Mesenchymal stem cell (in vitro differentiated cells and primary cell): ENCODE measurements around the gene ZBTB37.
A peak's percentile ranks its signal among the peaks of the same experiment; 100 is the strongest.

Experiments used
- DNase-seq: peaks from one replicate; pipeline ENCODE4 v3.0.0-alpha.2; 2013
- H2AFZ ChIP-seq: one replicate; pipeline ENCODE4 v1.6.1; 2013; ENCODE audit warnings: low read depth, mild to moderate bottlenecking, control low read depth, inconsistent platforms, low read length, moderate library complexity
- H2AK5ac ChIP-seq: 2 replicates; pipeline ENCODE4 v1.6.1; 2013; ENCODE audit warnings: low read length, moderate library complexity, mild to moderate bottlenecking, inconsistent platforms; ENCODE audit not compliant: severe bottlenecking
- H2BK120ac ChIP-seq: one replicate; pipeline ENCODE4 v1.6.1; 2013; ENCODE audit warnings: low read depth, mild to moderate bottlenecking, inconsistent platforms, low read length, moderate library complexity
- H2BK12ac ChIP-seq, 2 experiments: one replicate each; pipeline ENCODE4 v1.6.1; 2013; ENCODE audit warnings: inconsistent platforms in 2 of 2, low read length in 2 of 2, mild to moderate bottlenecking in 2 of 2, moderate library complexity in 2 of 2, control low read depth in 1 of 2
- H2BK15ac ChIP-seq: one replicate; pipeline ENCODE4 v1.6.1; 2013; ENCODE audit warnings: mild to moderate bottlenecking, low read depth, inconsistent platforms; ENCODE audit not compliant: poor library complexity, severe bottlenecking
- H2BK5ac ChIP-seq: 2 replicates; pipeline ENCODE4 v1.6.1; 2013; ENCODE audit warnings: low read depth, mild to moderate bottlenecking, low read length, control low read depth, inconsistent platforms; ENCODE audit not compliant: poor library complexity, severe bottlenecking
- H3K14ac ChIP-seq, 2 experiments: one replicate each; pipeline ENCODE4 v1.6.1; 2013; ENCODE audit warnings: inconsistent platforms in 2 of 2, low read length in 2 of 2, control low read depth in 1 of 2, mild to moderate bottlenecking in 1 of 2, moderate library complexity in 1 of 2
- H3K18ac ChIP-seq, 2 experiments: one replicate each; pipeline ENCODE4 v1.6.1; 2013; ENCODE audit warnings: inconsistent platforms in 2 of 2, low read length in 2 of 2, control low read depth in 1 of 2, low read depth in 1 of 2, mild to moderate bottlenecking in 1 of 2
- H3K23ac ChIP-seq, 2 experiments: one replicate each; pipeline ENCODE4 v1.6.1; 2013; ENCODE audit warnings: inconsistent platforms in 2 of 2, low read length in 2 of 2, mild to moderate bottlenecking in 2 of 2, moderate library complexity in 2 of 2, control low read depth in 1 of 2
- H3K27ac ChIP-seq: 2 replicates; pipeline ENCODE4 v1.5.1; 2013; ENCODE audit warnings: mild to moderate bottlenecking, moderate library complexity, low read length, control low read depth, inconsistent platforms; ENCODE audit not compliant: poor library complexity, severe bottlenecking
- H3K27me3 ChIP-seq, 2 experiments: 2 replicates each; pipeline versions ENCODE4 v1.6.1 to v1.7.0; 2013; ENCODE audit warnings: low read length in 2 of 2, mild to moderate bottlenecking in 2 of 2, moderate library complexity in 2 of 2, control low read depth in 1 of 2, inconsistent platforms in 1 of 2; ENCODE audit not compliant: control insufficient read depth in 1 of 2, insufficient read depth in 1 of 2
- H3K36me3 ChIP-seq, 2 experiments: 2 replicates each; pipeline versions ENCODE4 v1.6.1 to v1.7.0; 2013; ENCODE audit warnings: low read length in 2 of 2, control low read depth in 1 of 2, inconsistent platforms in 1 of 2, low read depth in 1 of 2, mild to moderate bottlenecking in 1 of 2; ENCODE audit not compliant: insufficient read depth in 2 of 2, control insufficient read depth in 1 of 2
- H3K4ac ChIP-seq, 2 experiments: one replicate each; pipeline ENCODE4 v1.6.1; 2013; ENCODE audit warnings: inconsistent platforms in 2 of 2, low read length in 2 of 2, mild to moderate bottlenecking in 2 of 2, moderate library complexity in 2 of 2, control low read depth in 1 of 2, low read depth in 1 of 2
- H3K4me1 ChIP-seq: 2 replicates; pipeline ENCODE4 v1.6.1; 2013; ENCODE audit warnings: low read depth, low read length, control low read depth; ENCODE audit not compliant: control insufficient read depth, insufficient read depth
- H3K4me2 ChIP-seq: 2 replicates; pipeline ENCODE4 v1.6.1; 2013; ENCODE audit warnings: low read length, mild to moderate bottlenecking, inconsistent platforms; ENCODE audit not compliant: poor library complexity, severe bottlenecking
- H3K4me3 ChIP-seq, 2 experiments: 2 replicates each; pipeline versions ENCODE4 v1.5.1 to v1.7.0; 2013; ENCODE audit warnings: low read length in 2 of 2, mild to moderate bottlenecking in 2 of 2, control low read depth in 1 of 2, low read depth in 1 of 2; ENCODE audit not compliant: insufficient read depth in 1 of 2
- H3K79me1 ChIP-seq: replicated peaks from 2 replicates; pipeline ENCODE4 v1.6.1; 2013; ENCODE audit warnings: mild to moderate bottlenecking, control low read depth, low read length, inconsistent platforms; ENCODE audit not compliant: poor library complexity, severe bottlenecking
- H3K9ac ChIP-seq: 2 replicates; pipeline ENCODE4 v1.7.0; 2013; ENCODE audit warnings: mild to moderate bottlenecking, low read length, moderate library complexity
- H3K9me3 ChIP-seq: 2 replicates; pipeline ENCODE4 v1.7.0; 2013; ENCODE audit warnings: mild to moderate bottlenecking, low read length; ENCODE audit not compliant: control insufficient read depth
- H4K8ac ChIP-seq: one replicate; pipeline ENCODE4 v1.6.1; 2013; ENCODE audit warnings: inconsistent platforms, mild to moderate bottlenecking, low read length, moderate library complexity
- H4K91ac ChIP-seq: one replicate; pipeline ENCODE4 v1.6.1; 2013; ENCODE audit warnings: mild to moderate bottlenecking, low read length, inconsistent platforms
- WGBS: methylation state at CpG from one replicate; pipeline ENCODE4 v1.1.7; 2013; ENCODE audit warnings: mixed read lengths; 5-methylcytosine and 5-hydroxymethylcytosine counted together

ZBTB37 gene

GRCh38 chr1:173862769-173863223 lies 5.4 kb upstream of the ZBTB37 start:
- no peak overlapping the region for H3K9ac ChIP-seq
- no peaks in the 10 kb centered on the region for H3K27me3 ChIP-seq

GRCh38 chr1:173863224-173864161 lies 4.7 kb upstream of the ZBTB37 start:
- Histone ChIP-seq H4K8ac (no peak overlapping the region), H3K4me3 (no peak overlapping the region), H2BK12ac (no peak overlapping the region), H3K4me1 (no peaks in the 10 kb centered on the region), H2AK5ac (no peak overlapping the region), H3K23ac (no peak overlapping the region), H3K9me3 (no peaks in the 10 kb centered on the region), H3K36me3 (peaks cover 19 to 69% of the 10 kb centered on the region in 2 experiments), H3K14ac (no peak overlapping the region), H4K91ac (no peak overlapping the region), H2AFZ (no peak overlapping the region), H3K27ac (peak overlapping the region; percentile 16), H2BK120ac (no peak overlapping the region), H3K4ac (no peak overlapping the region), H2BK5ac (no peak overlapping the region), H3K9ac (peak overlapping the region; percentile 92), H3K4me2 (no peak overlapping the region), H2BK15ac (no peak overlapping the region), H3K27me3 (no peaks in the 10 kb centered on the region), H3K79me1 (no peaks in the 10 kb centered on the region), H3K18ac (no peak overlapping the region)
- DNase-seq = no peak

More at GRCh38 chr1:173862769-173863223, 5.4 kb upstream of the ZBTB37 start:
- WGBS = 82% methylated on average over 8 of the region's 8 CpGs
- Histone ChIP-seq H4K8ac (no peak overlapping the region), H2BK15ac (no peak overlapping the region), H4K91ac (no peak overlapping the region), H3K9me3 (no peaks in the 10 kb centered on the region), H2AK5ac (no peak overlapping the region), H3K14ac (no peak overlapping the region), H3K4ac (no peak overlapping the region), H3K27ac (peak overlapping the region; percentile 30), H3K4me3 (no peak overlapping the region), H2BK120ac (no peak overlapping the region), H2BK12ac (no peak overlapping the region), H2BK5ac (no peak overlapping the region), H3K4me1 (no peaks in the 10 kb centered on the region), H3K36me3 (peaks cover 19 to 75% of the 10 kb centered on the region in 2 experiments), H3K4me2 (no peak overlapping the region), H3K18ac (no peak overlapping the region), H3K79me1 (no peaks in the 10 kb centered on the region), H2AFZ (no peak overlapping the region), H3K23ac (no peak overlapping the region)
- DNase-seq = no peak

GRCh38 chr1:173864179-173864867 lies 3.9 kb upstream of the ZBTB37 start:
- H2AFZ ChIP-seq = no peak overlapping the region
- H3K27me3 ChIP-seq = no peaks in the 10 kb centered on the region
- H3K4me3 ChIP-seq = peak overlapping the region in 1 of 2 experiments; percentile 91
- no peak overlapping the region for H4K8ac ChIP-seq
- peak overlapping the region; percentile 92 for H3K9ac ChIP-seq
- peaks cover 2% of the 10 kb centered on the region for H3K79me1 ChIP-seq
- H3K36me3 ChIP-seq = peaks cover 19 to 64% of the 10 kb centered on the region in 2 experiments
- H4K91ac ChIP-seq = no peak overlapping the region
- H3K9me3 ChIP-seq = no peaks in the 10 kb centered on the region
- no peak overlapping the region for H3K14ac ChIP-seq
- H3K4me1 ChIP-seq = no peaks in the 10 kb centered on the region
- no peak overlapping the region for H3K4ac ChIP-seq
- H2AK5ac ChIP-seq = no peak overlapping the region
- H3K4me2 ChIP-seq = no peak overlapping the region
- no peak overlapping the region for H2BK12ac ChIP-seq
- no peak overlapping the region for H3K18ac ChIP-seq
- no peak overlapping the region for H3K23ac ChIP-seq
- H2BK120ac ChIP-seq = no peak overlapping the region
- WGBS = 87% methylated on average over 3 of the region's 5 CpGs
- H2BK5ac ChIP-seq = no peak overlapping the region
- no peak overlapping the region for H3K27ac ChIP-seq
- H2BK15ac ChIP-seq = no peak overlapping the region
- DNase-seq = no peak
